GM13976 (cell line): ENCODE data around the gene BCL7C.

Experiments
- DNase-seq: peaks from one replicate; pipeline ENCODE4 v3.0.0; 2012; ENCODE audit warnings: low spot score
- CTCF ChIP-seq: IDR thresholded peaks from 2 replicates; pipeline ENCODE4 v1.5.1; 2012; ENCODE audit warnings: borderline replicate concordance, mild to moderate bottlenecking; ENCODE audit not compliant: insufficient read depth; ENCODE audit errors: extremely low read depth, missing control alignments, control extremely low read depth
- in situ Hi-C: fragments of 300-500 bp; cut with MboI; formaldehyde crosslinking; loops from one replicate; pipeline ENCODE4 v1.12.0; 2022; ENCODE audit warnings: low sequenced_read_pairs, mixed read lengths, inconsistent platforms; ENCODE audit not compliant: unreplicated experiment

The BCL7C gene

DNA sequence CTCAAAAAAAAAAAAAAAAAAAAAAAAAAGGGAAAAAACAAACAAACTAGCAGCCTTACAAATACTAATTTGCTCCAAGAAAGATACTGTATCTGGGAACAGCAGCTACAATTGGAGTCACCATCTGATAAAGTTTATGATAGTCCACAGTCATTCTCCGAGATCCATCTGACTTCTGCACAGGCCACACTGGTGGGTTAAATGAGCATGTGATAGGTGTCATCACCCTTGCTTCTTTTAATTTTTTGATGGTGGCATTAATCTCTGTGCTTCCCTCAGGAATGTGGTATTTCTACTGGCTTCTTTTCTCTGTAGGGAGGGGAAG lies 49.6 kb downstream of the BCL7C start:
- in situ Hi-C loops: no loop called here
- TF ChIP-seq CTCF: no peak
- DNase-seq: no peak

- in situ Hi-C loops: no loop called here
- DNase-seq: no peak
- TF ChIP-seq CTCF: no peak
These were observed 50.4 kb downstream of the BCL7C start for GRCh38 chr16:30843501-30843900.

DNA sequence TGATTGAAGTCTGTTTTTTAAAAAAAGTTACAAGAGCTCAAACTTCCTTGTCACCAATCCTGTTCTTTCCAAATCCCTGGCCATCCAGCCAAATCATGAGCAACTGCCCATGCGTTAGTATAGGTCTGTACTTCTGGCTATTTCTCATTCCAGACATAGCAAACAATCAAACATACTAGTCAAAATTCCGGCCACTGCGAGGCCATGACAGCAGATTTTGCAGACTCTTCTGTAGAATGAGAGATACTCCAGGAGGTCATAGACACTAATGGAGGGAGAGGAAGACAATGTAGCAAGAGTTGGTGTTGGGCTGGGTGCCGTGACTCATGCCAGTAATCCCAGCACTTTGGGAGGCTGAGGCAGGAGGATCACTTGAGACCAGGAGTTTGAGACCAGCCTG lies 50.9 kb downstream of the BCL7C start:
- TF ChIP-seq CTCF: no peak
- in situ Hi-C loops: no loop called here

GRCh38 chr16:30841332-30841731 lies 52.5 kb downstream of the BCL7C start:
- no peak for TF ChIP-seq CTCF
- in situ Hi-C loops: no loop called here
- no peak for DNase-seq

More for the DNA sequence above, 50.9 kb downstream of the BCL7C start:
- no peak for DNase-seq

DNA sequence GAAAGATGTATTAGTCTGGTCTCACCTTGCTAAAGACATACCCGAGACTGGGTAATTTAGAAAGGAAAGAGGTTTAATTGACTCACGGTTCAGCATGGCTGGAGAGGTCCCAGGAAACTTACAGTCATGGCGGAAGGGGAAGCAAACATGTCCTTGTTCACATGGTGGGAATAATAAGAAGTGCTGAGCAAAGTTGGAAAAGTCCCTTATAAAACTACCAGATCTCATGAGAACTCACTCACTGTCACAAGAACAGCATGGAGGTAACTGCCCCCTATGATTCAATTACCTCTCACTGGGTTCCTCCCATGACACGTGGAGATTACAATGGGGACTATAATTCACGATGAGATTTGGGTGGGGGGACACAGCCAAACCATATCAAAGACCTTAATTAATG lies 53.3 kb downstream of the BCL7C start:
- no peak for DNase-seq
- in situ Hi-C loops: no loop called here

GRCh38 chr16:30839523-30840227 lies 54.2 kb downstream of the BCL7C start:
- no peak for TF ChIP-seq CTCF
- DNase-seq: no peak
- in situ Hi-C loops: no loop called here

More for the DNA sequence above, 53.3 kb downstream of the BCL7C start:
- TF ChIP-seq CTCF: no peak

DNA sequence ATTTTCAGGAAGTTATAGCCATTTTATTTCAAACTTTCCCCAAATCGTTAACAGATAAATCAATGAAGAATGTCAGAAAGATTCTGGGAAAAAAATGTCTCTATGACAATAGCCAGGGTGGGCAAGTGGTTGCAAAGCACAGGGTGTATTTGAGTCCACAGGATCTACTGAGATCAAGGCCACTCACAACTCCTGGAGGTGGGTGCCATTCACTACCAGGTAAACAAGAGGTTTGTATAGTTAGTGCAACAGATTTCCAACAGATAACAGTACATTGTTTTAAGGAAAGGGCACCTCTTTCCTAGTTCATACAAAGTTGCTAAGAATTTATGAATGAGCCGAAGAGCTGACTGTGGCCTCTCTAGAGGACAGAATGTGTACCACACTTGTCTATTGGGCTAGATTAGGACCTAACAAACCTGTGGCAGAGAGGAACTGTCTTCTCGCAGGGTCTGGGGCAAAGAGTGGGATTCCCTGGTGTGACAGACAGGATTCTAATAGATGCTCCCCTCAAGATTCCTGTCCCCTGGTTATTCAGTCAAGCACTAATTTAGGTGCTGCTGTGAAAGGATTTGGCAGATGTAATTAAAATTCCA lies 54.9 kb downstream of the BCL7C start:
- DNase-seq: no peak
- in situ Hi-C loops: no loop called here

More for the DNA sequence above, 54.9 kb downstream of the BCL7C start:
- no peak for TF ChIP-seq CTCF
